Stimulated activated CD4-positive, alpha-beta T cell treated with anti-CD3 and anti-CD28 coated beads, Interleukin-1b, Interleukin-23, amount 100 ng/mL, for 24 hours (primary cell): Measurements from ENCODE around the gene FRMD8.

ENCODE experiments used
- DNase-seq, 4 experiments: peaks; one replicate each; pipeline ENCODE4 v3.0.0-alpha.2; 2020; ENCODE audit warnings: low read depth in 4 of 4, low spot score in 1 of 4

FRMD8 gene

DNA sequence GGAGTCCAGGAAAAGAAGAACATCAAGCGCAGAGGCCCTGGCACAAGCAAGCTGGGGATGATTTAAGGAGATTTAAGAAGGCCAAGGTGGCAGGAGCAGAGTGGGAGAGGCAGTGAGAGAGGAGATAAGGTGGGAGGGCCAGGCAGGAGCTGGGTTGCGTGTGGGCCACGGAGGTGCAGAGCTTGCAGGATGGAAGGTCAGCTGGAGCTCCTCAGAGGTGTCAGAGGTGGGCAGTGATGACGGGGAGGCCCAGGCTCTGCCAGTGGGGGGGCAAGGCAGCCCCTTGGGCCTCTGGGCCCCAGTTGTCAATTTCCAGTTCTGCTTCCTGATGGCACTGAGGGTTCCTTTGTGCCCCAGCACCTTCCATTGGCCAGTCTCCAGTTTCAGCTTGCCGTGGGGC is 6.5 kb downstream of the FRMD8 start:
- DNase-seq = no peak

DNA sequence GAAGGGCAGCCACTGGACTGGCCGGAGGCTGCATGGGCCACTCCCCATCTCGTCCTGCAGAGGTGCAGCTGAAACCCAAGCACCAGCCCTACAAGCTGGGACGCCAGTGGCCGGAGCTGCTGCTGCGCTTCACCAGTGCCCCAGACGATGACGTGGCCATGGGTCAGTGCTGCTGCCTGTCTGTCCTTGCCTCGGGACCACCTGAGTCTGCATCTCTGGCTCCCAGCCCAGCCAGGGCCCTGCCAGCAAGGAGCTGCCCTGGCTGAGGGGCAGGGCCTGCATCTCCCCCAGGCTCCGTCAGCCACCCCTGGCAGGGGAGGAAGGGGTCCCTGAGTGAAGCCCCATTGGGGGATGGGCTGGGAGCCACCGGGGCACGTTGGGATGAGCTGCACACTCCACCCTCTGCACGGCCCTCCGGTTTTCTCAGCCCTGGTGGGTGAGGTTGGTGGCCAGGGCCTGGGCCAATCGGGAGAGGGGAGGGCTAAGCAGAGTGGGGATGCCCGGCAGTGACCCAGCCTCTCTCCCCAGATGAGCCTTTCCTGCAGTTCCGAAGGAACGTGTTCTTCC is 7.2 kb downstream of the FRMD8 start:
- no peak for DNase-seq

DNA sequence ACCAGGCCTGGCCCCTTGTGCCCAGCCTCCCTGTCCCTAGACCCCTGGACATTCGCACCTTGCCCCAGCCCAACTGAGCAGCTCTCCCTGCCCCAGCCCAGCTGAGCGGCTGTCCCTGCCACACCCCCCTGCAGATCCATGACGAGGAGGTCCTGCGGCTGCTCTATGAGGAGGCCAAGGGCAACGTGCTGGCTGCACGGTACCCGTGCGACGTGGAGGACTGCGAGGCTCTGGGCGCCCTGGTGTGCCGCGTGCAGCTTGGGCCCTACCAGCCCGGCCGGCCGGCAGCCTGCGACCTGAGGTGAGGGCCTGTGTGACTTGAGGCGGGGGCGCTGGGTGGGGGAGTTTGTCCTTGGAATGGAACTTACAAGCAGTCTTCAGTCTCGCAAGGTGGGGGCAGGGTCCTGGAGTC is 7.7 kb downstream of the FRMD8 start:
- no peak for DNase-seq

DNA sequence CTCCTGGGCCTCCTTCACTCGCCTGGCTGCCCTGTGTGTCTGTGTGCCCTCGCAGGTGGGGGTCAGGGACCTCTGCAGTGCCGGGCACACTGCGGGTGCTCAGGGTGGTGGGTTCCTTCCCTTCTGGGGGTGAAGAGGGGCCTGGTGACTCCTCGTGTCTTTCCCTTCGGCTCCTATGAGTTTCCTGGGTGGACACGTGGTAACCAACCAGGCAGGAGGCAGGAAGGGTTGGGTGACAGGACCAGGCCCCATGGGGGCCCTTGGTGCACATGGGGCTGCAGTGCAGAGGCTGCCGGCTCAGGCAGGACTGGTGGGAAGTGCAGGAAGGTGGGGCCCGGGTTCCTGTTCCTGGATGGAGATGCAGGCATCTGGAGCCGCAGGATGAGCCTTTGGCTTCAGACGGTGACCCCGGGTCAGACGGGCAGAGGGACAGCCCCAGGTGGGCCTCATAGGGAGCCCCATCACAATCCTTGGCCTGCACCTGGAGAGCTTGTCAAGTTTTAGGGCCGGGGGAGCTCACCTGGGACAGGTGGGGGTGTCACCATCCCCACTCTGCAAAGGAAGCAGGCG is 9.6 kb downstream of the FRMD8 start:
- DNase-seq = no peak

DNA sequence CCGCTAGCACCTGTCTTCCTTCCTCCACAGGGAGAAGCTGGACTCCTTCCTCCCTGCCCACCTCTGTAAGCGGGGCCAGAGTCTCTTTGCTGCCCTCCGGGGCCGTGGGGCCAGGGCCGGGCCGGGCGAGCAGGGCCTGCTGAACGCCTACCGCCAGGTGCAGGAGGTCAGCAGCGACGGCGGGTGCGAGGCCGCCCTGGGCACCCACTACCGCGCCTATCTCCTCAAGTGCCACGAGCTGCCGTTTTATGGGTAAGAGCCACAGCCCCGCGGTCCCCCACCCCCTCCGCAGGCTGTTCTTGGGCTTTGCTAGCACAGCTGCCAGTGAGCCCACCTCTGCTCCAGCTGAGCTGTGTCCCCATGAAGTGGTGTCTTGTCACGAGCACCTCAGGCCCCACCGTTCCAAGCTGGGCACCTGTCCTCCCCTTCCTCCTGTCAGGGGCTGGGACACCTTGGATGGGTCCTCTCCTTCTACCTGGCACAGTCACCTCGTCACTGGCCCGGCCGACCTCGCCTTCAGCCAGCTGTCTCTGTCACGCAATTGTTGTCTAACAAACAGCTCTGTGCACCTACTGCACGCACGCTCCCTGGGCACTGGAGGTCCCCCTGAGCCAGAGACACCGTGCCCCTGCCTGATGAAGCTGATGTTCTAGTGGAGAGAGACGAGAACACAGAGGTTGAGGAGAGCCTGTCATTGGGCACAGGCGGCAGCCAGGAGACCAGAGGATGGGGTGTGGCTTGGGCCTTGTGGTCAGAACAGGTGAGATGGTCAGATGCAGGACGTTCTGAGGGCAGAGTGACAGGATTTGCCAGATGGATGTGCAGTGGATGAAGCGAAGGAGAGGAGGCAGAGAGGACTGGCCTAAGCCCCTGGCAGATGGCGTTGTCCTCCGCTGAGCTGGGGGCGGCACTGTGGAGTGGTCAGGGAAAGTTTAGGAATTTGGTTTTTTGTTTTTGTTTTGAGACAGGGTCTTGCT is 10.6 kb downstream of the FRMD8 start:
- DNase-seq = no peak

- no peak for DNase-seq
Observed at GRCh38 chr11:65398362-65398910, 12.0 kb downstream of the FRMD8 start.

DNA sequence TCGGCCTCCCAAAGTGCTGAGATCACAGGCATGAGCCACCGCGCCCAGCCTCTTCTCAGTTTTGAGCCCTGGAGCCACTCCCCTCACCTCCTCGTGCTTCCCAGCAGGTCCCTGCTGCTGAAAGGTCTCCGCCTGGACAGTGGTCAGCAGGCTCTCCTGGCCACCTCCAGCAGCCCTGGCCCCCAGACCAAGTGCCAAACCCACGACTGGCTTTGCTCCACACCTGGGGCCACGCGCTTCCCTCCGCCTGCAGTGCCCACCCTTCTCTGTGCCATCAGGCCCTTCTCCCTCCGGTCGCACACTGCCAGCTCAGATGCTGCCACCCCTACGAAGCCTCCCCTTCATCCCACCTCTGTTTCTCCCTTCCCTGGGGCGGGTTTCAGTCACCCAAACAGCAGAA is 12.8 kb downstream of the FRMD8 start:
- DNase-seq = no peak

- DNase-seq = no peak
Observed at GRCh38 chr11:65399845-65400244, 13.4 kb downstream of the FRMD8 start.

DNA sequence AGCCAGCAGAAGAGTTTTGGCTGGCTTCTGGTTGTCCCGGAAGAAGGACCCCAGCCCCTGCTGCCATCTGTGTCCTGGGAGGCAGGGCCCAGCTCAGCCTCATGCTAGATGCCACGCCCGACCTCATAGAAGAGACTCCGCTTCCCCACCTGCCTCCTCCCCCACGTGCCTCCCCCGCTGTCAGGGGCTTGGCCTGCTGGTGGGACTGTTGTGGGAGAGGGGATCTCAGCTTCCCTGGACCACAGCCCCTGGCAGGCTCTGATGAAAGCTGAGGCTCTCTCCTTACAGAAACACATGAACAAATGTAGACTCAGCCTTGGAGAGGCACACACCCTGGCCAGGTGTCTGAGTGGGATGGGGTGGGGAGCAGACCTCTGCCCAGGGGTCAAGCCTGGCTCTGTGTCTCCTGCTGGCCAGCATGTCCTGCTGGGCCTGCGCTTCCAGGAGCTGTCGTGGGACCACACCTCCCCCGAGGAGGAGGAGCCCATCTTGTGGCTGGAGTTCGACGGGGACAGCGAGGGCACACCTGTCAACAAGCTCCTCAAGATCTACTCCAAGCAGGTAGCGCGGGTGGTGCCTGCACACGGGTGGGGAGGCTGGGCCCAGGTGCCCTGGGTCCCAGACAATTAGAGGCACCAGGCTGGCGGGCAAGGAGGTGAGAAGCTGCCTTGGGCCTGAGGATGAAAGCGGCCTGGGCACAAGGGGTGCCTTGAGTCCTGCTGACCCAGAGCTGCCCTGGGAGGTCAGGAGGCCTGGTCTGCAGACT is 14.1 kb downstream of the FRMD8 start:
- no peak for DNase-seq

GRCh38 chr11:65401073-65401802 is 14.8 kb downstream of the FRMD8 start:
- DNase-seq = no peak

DNA sequence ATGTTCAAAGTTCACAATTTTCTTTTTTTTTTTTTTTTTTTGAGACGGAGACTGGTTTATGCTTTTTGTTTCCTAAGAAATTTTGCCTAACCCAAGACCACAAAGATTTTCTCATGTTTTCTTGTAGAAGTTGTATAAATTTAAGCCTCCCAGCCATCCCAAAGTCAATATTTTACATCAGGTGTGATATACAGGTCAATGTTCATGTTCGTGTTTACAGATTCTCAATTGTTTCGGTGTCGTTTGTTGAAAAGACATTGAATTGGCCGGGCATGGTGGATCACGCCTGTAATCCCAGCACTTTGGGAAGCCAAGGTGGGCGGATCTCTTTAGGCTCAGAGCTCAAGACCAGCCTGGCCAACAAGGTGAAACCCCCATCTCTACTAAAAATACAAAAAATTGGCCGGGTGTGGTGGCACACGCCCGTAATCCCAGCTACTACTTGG is 15.4 kb downstream of the FRMD8 start:
- no peak for DNase-seq

DNA sequence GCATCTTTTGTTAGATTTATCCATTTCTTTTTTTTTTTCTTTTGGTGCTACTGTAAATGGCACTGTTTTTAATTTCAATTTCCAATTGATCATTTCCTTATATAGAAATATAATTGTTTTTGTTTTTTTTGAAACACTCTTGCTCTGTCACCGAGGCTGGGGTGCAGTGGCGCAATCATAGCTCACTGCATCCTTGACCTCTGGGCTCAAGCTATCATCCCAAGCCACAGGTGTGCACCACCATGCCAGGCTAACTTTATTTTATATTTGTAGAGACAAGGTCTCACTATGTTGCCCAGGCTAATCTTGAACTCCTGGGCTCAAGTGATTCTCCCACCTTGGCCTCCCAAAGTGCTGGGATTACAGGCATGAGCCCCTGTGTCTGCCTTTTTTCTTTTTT is 16.4 kb downstream of the FRMD8 start:
- no peak for DNase-seq

GRCh38 chr11:65403607-65404121 is 17.2 kb downstream of the FRMD8 start:
- DNase-seq = no peak

DNA sequence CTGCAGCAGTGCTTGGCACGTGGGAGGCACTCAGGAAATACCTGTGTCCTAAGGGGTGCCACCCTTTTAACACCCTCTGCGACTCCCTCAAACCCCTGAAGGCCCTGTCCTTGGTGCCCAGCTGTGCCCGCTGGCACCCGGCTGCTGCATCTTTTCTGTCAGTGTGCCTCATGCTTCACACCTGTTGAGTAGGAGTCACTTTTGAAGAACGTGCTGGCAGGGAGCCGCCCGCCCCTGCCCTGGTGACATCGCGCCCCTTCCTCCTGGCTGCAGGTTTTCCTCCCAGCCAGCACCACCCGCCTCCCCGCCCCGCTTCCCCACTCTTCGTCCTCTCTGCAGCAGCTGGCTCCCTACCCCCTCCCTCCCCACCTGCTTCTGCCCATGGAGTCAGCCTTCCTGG is 17.8 kb downstream of the FRMD8 start:
- no peak for DNase-seq

DNA sequence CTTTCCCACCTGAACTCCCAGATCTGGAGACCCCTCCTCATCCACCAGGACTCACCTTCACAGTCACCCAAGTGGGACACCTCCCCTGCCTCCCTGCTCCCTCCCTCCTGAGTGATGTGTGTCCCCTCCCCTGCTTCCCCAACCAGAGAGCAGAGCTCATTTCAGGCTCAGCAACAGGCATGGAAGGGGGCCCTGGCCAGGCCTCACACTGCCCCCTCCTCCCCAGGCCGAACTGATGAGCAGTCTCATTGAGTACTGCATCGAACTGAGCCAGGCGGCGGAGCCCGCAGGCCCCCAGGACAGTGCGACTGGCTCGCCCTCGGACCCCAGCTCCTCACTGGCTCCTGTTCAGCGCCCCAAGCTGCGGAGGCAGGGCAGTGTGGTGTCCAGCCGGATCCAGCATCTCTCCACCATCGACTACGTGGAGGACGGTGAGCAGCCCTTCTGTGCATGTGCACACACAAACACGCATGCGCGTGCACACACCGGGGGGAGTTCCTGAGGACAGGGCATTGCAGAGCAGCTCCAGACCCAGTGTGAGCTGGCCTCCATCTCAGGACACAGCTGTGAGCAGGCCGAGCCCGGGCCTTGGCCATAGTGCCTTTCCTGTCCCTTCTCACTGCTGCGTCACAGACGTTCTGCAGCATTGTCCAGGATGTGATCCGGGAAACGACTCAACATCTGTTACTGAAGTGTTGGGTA is 18.4 kb downstream of the FRMD8 start:
- no peak for DNase-seq

- no peak for DNase-seq
Observed at GRCh38 chr11:65410936-65411680, 24.7 kb downstream of the FRMD8 start.

DNA sequence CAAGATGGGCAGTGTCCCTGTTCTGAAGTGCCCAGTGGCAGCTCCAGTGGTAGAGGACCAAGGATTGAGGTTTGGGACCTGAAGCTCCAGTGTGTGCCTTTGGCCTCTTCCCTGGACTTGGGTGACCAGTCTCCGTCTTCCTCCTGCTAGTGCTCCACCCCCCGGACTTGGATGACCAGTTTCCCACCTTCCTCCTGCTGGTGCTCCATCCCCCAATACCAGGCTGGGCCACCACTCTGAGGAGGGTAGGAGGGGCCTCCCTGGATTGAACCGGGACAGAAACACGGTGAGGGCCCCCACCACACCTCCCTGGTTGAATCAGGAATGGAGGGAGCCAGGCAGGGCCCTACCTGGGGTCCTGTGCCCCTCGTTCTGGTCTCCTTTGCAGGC is 25.2 kb downstream of the FRMD8 start:
- no peak for DNase-seq

- no peak for DNase-seq
Observed at GRCh38 chr11:65412271-65413076, 26.0 kb downstream of the FRMD8 start.
